Stimulated activated naive CD8-positive, alpha-beta T cell treated with anti-CD3 and anti-CD28 coated beads, Interleukin-15, Interleukin-2, amounts not matched to agents 100 ng/mL and 50 ng/mL, for 24 hours (primary cell): ENCODE results near the gene WNT10A.
"Not testable (repeated sequence)": the region's sequence is repeated elsewhere in the genome, so short reads cannot be mapped to it uniquely, and the experiment has no call there.

Source experiments
- H3K27ac Mint-ChIP-seq: one replicate; pipeline ENCODE4 v1.8.0; 2021; ENCODE audit warnings: mild to moderate bottlenecking, mixed read lengths
- H3K27me3 Mint-ChIP-seq: one replicate; pipeline ENCODE4 v1.8.0; 2021; ENCODE audit warnings: mixed read lengths
- H3K36me3 Mint-ChIP-seq: one replicate; pipeline ENCODE4 v1.8.0; 2021; ENCODE audit warnings: low read depth, mixed read lengths
- H3K4me1 Mint-ChIP-seq: one replicate; pipeline ENCODE4 v1.8.0; 2021; ENCODE audit warnings: low read depth, mixed read lengths
- H3K4me3 Mint-ChIP-seq: one replicate; pipeline ENCODE4 v1.8.0; 2021; ENCODE audit warnings: mild to moderate bottlenecking, mixed read lengths
- H3K9me3 Mint-ChIP-seq: one replicate; pipeline ENCODE4 v1.8.0; 2021; ENCODE audit warnings: mixed read lengths

Gene WNT10A

GRCh38 chr2:218880102-218880858 is at the start of gene WNT10A:
Gene WNT10A, plus strand, starts transcription at chr2:218880852. Its CDS starts 144 bp downstream, at chr2:218880996.
- Mint-ChIP-seq H3K27me3 (peaks cover 33% of the 10 kb centered on the region), H3K9me3 (no peaks in the 10 kb centered on the region), H3K36me3 (no peaks in the 10 kb centered on the region), H3K4me3 (peak within 1 kb of the TSS; percentile 78), H3K4me1 (peaks cover 55% of the 10 kb centered on the region), H3K27ac (peak within 1 kb of the TSS; percentile 48)

- Mint-ChIP-seq H3K9me3 (no peaks in the 10 kb centered on the region), H3K27me3 (peaks cover 30% of the 10 kb centered on the region), H3K4me3 (no peak within 1 kb of the TSS), H3K27ac (no peak within 1 kb of the TSS), H3K4me1 (no peaks in the 10 kb centered on the region), H3K36me3 (no peaks in the 10 kb centered on the region)
These were observed 49.2 kb upstream of the WNT10A start, which contains the start of gene PRKAG3 for GRCh38 chr2:218831378-218831990. Gene PRKAG3, minus strand, starts transcription at chr2:218831803.

GRCh38 chr2:218832081-218832480 is 48.6 kb upstream of the WNT10A start:
- Mint-ChIP-seq H3K27ac (no peak overlapping the region), H3K4me3 (no peak overlapping the region), H3K9me3 (no peaks in the 10 kb centered on the region), H3K36me3 (no peaks in the 10 kb centered on the region), H3K27me3 (peaks cover 34% of the 10 kb centered on the region), H3K4me1 (no peaks in the 10 kb centered on the region)

DNA sequence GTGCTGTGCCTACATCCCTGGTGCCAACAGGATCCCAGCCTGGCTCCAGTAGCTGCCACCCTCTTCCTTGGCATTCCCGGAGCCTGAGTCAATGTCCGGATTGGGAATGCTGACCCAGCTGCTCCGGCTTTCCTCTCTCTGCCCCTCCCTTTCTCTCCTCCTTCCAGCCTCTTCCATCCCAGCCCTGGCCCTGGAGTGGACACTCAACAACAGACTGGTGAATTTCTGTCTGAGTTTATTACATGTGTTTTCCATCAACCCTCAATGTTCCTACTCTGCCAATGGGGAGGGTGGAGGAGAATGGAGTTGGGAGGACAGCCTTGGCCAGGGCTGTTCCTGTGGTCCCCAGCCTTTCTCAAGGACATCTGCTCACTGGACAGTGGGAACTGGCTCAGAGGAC is 48.1 kb upstream of the WNT10A start:
- Mint-ChIP-seq H3K9me3 (no peaks in the 10 kb centered on the region), H3K4me3 (no peak overlapping the region), H3K27me3 (peaks cover 38% of the 10 kb centered on the region), H3K36me3 (no peaks in the 10 kb centered on the region), H3K27ac (no peak overlapping the region), H3K4me1 (no peaks in the 10 kb centered on the region)

DNA sequence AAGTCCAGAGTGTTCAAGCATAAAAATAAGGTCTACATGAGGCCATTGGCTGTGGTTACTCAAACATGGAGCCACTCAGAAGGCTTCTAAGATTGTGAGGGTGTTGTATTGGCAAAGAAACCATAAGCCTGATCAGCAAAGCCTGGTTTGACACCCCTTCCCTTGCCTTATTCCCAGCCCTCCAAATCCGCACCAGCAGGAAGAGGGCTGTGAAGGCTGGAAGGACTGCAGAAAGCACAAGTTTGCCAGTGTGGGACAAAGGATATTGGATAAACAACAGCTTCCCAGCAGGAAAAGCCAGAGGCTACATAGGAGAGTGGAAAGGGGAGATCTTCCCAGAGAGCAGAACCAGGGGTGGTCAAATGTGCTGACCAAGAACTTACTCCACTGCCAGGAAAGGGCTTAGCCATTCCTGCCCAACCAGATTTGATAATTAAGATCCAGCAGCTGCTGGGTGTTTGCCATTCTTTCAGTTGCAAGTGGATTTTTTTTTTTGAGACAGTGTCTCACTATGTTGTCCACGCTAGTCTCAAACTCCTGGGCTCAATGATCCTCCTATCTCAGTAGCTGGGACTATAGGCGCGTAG is 47.5 kb upstream of the WNT10A start:
- H3K27me3 Mint-ChIP-seq: peaks cover 41% of the 10 kb centered on the region
- H3K4me1 Mint-ChIP-seq: no peaks in the 10 kb centered on the region
- H3K4me3 Mint-ChIP-seq: no peak overlapping the region
- no peaks in the 10 kb centered on the region for H3K36me3 Mint-ChIP-seq
- no peaks in the 10 kb centered on the region for H3K9me3 Mint-ChIP-seq
- H3K27ac Mint-ChIP-seq: no peak overlapping the region

DNA sequence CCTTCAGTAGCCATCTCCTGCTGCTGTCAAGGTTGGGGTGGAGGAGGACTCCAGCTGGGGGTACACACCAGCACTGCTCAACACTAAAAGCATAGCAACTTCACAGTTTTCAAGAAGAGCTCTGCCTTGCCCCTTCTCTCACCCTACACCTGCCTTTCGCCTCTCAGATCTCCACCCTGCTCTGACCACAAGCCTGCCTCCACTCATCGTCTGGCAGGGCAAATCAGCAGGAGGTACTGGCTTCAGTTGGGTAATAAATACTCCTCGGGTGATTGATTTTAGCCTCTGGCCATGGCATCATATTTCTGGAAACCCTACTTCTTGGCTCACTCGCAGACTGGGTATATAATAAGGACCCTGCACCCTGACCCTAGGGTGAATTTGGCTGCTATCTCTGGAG is 46.0 kb upstream of the WNT10A start:
- peaks cover 53% of the 10 kb centered on the region for H3K27me3 Mint-ChIP-seq
- H3K27ac Mint-ChIP-seq: no peak overlapping the region
- no peaks in the 10 kb centered on the region for H3K4me1 Mint-ChIP-seq
- H3K4me3 Mint-ChIP-seq: no peak overlapping the region
- no peaks in the 10 kb centered on the region for H3K9me3 Mint-ChIP-seq
- H3K36me3 Mint-ChIP-seq: no peaks in the 10 kb centered on the region

DNA sequence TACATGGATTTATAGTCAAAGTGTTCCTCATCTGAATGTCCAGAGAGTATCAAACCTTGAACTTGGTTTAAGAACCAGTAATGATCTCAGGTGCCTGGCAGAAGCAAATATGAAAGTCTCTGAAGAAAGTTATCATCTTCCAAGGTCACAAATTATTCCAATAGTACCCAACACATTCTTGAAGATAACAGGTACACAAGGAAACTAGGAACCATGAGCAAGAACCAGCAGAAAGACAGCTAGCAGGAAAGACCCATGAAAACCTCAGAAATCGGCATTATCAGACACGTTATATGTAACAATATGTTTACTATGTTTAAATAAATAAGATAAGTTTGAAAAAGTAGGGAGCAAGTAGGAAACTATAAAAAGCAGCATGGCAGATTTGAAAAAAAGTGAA is 43.2 kb upstream of the WNT10A start:
- Mint-ChIP-seq H3K27ac (no peak overlapping the region), H3K9me3 (no peaks in the 10 kb centered on the region), H3K4me3 (no peak overlapping the region), H3K27me3 (peaks cover 58% of the 10 kb centered on the region), H3K36me3 (no peaks in the 10 kb centered on the region), H3K4me1 (no peaks in the 10 kb centered on the region)

- no peak overlapping the region for H3K27ac Mint-ChIP-seq
- peaks cover 54% of the 10 kb centered on the region for H3K27me3 Mint-ChIP-seq
- no peak overlapping the region for H3K4me3 Mint-ChIP-seq
- no peaks in the 10 kb centered on the region for H3K4me1 Mint-ChIP-seq
- no peaks in the 10 kb centered on the region for H3K36me3 Mint-ChIP-seq
- H3K9me3 Mint-ChIP-seq: peaks cover 3% of the 10 kb centered on the region
These were observed 41.2 kb upstream of the WNT10A start for GRCh38 chr2:218839430-218839829.

DNA sequence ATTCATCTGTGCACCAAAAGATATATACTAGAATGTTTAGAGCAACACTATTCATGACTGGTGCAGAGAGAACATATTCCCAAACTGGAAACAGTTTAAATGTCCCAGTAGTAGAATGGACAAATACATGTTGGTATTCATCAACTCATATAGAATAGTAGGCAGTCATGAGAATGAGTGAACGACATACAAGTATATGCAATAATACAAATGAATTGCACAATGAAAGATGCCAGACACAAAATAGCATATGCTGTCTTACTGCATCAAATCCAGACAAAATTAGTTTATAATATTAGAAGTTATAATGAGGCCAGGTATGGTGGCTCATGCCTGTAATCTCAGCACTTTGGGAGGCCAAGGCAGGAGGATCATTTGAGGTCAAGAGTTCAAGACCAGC is 40.8 kb upstream of the WNT10A start:
- no peak overlapping the region for H3K4me3 Mint-ChIP-seq
- H3K36me3 Mint-ChIP-seq: no peaks in the 10 kb centered on the region
- H3K27me3 Mint-ChIP-seq: peaks cover 55% of the 10 kb centered on the region
- no peaks in the 10 kb centered on the region for H3K4me1 Mint-ChIP-seq
- H3K9me3 Mint-ChIP-seq: peaks cover 4% of the 10 kb centered on the region
- no peak overlapping the region for H3K27ac Mint-ChIP-seq

DNA sequence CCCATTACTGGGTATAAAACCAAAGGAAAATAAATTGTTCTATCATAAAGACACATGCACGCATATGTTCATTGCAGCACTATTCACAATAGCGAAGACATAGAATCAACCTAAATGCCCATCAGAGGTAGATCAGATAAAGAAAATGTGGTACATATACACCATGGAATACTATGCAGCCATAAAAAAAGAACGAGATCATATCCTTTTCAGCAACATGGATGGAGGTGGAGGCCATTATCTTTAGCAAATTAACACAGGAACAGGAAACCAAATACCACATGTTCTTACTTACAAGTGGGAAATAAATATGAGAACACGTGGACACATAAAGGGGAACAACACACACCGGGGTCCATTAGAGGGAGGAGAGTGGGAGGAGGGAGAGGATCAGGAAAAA is 36.3 kb upstream of the WNT10A start:
- H3K27ac Mint-ChIP-seq, H3K4me1 Mint-ChIP-seq, H3K9me3 Mint-ChIP-seq, H3K36me3 Mint-ChIP-seq, H3K4me3 Mint-ChIP-seq: not testable (repeated sequence)
- peaks cover 39% of the 10 kb centered on the region for H3K27me3 Mint-ChIP-seq

DNA sequence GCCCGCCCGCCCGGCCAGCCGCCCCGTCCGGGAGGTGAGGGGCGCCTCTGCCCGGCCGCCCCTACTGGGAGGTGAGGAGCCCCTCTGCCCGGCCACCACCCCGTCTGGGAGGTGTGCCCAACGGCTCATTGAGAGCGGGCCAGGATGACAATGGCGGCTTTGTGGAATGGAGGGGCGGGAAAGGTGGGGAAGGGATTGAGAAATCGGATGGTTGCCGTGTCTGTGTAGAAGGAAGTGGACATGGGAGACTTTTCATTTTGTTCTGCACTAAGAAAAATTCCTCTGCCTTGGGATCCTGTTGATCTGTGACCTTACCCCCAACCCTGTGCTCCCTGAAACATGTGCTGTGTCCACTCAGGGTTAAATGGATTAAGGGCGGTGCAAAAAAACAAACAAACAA is 33.7 kb upstream of the WNT10A start:
- H3K4me3 Mint-ChIP-seq, H3K9me3 Mint-ChIP-seq, H3K4me1 Mint-ChIP-seq, H3K27ac Mint-ChIP-seq, H3K36me3 Mint-ChIP-seq: not testable (repeated sequence)
- H3K27me3 Mint-ChIP-seq: peaks cover 29% of the 10 kb centered on the region

- Mint-ChIP-seq H3K36me3 (no peaks in the 10 kb centered on the region), H3K27me3 (peaks cover 31% of the 10 kb centered on the region), H3K4me1 (peaks cover 3% of the 10 kb centered on the region)
These were observed 30.9 kb upstream of the WNT10A start for GRCh38 chr2:218849721-218850120.

DNA sequence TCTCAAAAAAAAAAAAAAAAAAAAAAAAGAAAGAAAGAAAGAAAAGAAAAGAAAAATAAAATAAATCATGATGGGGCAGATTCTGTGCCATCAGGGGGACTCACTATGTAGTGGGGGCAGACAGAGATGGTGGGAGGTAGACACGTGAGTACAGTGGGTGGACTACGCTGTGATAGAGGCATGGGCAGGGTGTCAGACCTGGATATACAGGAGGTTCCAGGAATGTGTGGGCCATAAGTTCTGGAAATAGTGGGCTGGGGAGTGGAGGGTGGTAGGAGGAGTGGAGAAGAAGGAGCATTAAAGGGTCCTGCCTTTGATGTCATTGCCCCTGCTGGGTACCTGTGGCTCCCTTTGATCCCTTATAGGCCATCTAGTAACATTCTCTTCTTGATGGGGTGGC is 29.9 kb upstream of the WNT10A start:
- Mint-ChIP-seq H3K36me3 (no peaks in the 10 kb centered on the region), H3K4me3 (no peak overlapping the region), H3K4me1 (peaks cover 3% of the 10 kb centered on the region), H3K27me3 (peaks cover 35% of the 10 kb centered on the region), H3K27ac (no peak overlapping the region), H3K9me3 (no peaks in the 10 kb centered on the region)

More at GRCh38 chr2:218849721-218850120, 30.9 kb upstream of the WNT10A start:
- Mint-ChIP-seq H3K27ac (no peak overlapping the region), H3K4me3 (no peak overlapping the region), H3K9me3 (no peaks in the 10 kb centered on the region)

DNA sequence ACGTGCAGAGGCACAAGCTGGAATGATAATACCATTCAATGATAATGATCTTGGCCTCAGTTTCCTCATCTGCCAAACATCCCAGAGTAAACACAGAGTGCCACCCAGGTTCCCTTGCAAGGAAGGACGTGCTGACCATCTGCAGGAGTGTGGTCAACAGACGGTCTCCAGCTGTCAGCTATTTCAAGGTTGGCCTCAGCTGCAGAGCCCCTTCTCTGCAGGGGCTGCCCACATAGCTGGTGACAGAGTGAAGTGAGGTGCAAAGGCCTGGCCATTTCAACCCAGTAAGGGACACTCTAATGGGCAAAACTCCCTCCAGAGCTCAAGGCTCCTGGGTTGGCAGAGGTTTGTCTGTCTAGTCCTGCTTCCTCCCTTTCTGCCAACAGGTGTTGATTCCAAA is 29.4 kb upstream of the WNT10A start:
- Mint-ChIP-seq H3K4me1 (peaks cover 3% of the 10 kb centered on the region), H3K27me3 (peaks cover 40% of the 10 kb centered on the region), H3K9me3 (no peaks in the 10 kb centered on the region), H3K27ac (no peak overlapping the region), H3K4me3 (no peak overlapping the region), H3K36me3 (no peaks in the 10 kb centered on the region)

DNA sequence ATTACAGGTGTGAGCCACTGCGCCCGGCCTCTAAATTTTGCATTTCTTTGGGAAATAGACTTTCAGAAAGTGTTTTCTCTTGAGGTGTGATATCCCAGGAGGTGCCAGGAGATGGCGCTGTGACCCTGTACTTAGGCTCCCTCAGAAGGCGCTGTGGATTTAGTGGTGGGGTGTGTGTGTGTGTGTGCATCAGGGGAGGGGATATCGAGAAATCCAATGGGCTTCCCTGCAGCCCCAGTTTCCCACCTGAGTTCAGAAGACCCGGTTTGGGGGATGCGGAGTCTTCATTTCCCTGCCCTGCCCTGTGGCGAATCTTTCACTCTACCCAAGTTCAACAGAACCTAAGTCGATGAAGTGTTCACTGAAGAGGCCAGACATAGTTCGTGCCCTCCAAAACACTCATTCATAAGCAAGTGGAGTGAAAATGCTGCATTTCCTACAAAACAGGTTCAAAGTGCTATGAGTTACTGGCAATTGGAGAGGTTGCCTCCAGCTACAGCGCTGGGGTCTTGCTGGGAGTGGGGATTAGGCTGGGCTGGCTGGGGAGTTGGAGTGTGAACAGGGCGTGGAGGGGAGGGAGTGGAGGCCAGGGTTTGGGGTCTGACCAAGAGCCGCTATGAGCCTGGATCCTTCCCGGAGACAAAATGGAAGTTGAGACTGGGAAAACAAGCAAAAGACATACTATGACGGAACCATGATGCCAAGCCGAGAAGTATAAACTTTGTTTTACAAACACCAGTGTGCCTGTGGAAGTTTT is 27.6 kb upstream of the WNT10A start:
- Mint-ChIP-seq H3K9me3 (no peaks in the 10 kb centered on the region), H3K4me3 (no peak overlapping the region), H3K4me1 (no peaks in the 10 kb centered on the region), H3K36me3 (no peaks in the 10 kb centered on the region), H3K27me3 (peaks cover 55% of the 10 kb centered on the region), H3K27ac (no peak overlapping the region)
